Ovary (tissue), 9 donors: ENCODE measurements around the gene KCNIP1. TPM values are rescaled to one million over a fixed set of nuclear protein-coding genes. Genes with fewer than 3 reads are reported as not detected.

Experiments used
- DNase-seq, 5 donors: peaks; one replicate each; pipeline ENCODE4 v3.0.0-alpha.2; 2019 to 2020
- H3K27ac ChIP-seq, 2 donors: fragments of 200-600 bp; one replicate each; pipeline versions ENCODE4 v1.5.1 to v1.8.0; 2019 to 2022
- H3K27me3 ChIP-seq: fragments of 200-600 bp; one replicate; pipeline ENCODE4 v1.8.0; 2022
- H3K36me3 ChIP-seq: fragments of 200-600 bp; sonication (generic); one replicate; pipeline ENCODE4 v1.5.1; 2019
- H3K4me1 ChIP-seq: one replicate; pipeline ENCODE4 v1.8.1; 2013; ENCODE audit warnings: mild to moderate bottlenecking, moderate library complexity; ENCODE audit not compliant: insufficient read depth
- H3K4me3 ChIP-seq: fragments of 200-600 bp; sonication (generic); one replicate; pipeline ENCODE4 v1.5.1; 2017
- H3K9me3 ChIP-seq, 2 donors: fragments of 200-600 bp in 1 of 2; sonication (generic) in 1 of 2; one replicate each; pipeline versions ENCODE4 v1.5.1 to v1.8.1; 2013 to 2019; ENCODE audit warnings: mild to moderate bottlenecking in 1 of 2, moderate library complexity in 1 of 2
- EP300 ChIP-seq: sonication (generic); formaldehyde crosslinking; IDR thresholded peaks from one replicate; pipeline ENCODE4 v1.6.1; 2017; ENCODE audit warnings: antibody characterized with exemption
- POLR2A ChIP-seq: fragments of 450-650 bp; IDR thresholded peaks from one replicate; pipeline ENCODE4 v1.6.1; 2017; ENCODE audit warnings: antibody characterized with exemption, mild to moderate bottlenecking, moderate library complexity
- WGBS, 3 donors: extraction: QIAGEN DNeasy Blood & Tissue Kit in 1 of 3; methylation state at CpG; one replicate each; pipeline versions ENCODE4 v1.1.5 to v1.1.7; 2013 to 2017; 5-methylcytosine and 5-hydroxymethylcytosine counted together
- intact Hi-C, 4 donors: fragments of 100-400 bp; cut with DNase I; formaldehyde crosslinking; loops; one replicate each; pipeline versions ENCODE4 v1.11.0 to v1.15.1; 2022 to 2023
- polyA plus RNA-seq, 2 donors: library from polyadenylated mRNA; stranded (reverse); fragments of 200-250 nt in 1 of 2; fragments of 350-450 nt in 1 of 2; fragmentation: Illumina TruSeq in 1 of 2; extraction: RNeasy Lipid Tissue Mini Kit (QIAGEN cat#74804) in 1 of 2; gene quantifications; one replicate each; pipeline ENCODE4 v1.2.3, GENCODE V29; 2013 to 2014
- total RNA-seq, 7 donors: library from RNA; depleted of rRNA in 2 of 7; stranded (reverse); fragments of >200 nt in 2 of 7; fragmentation: NEBNext Ultra II Directional in 3 of 7; extraction: Animal tissue kit (Norgen Biotek cat#: 25700) in 3 of 7; gene quantifications; one replicate each; pipeline versions ENCODE4 v1.1.0 to v1.2.4, GENCODE V29; 2016 to 2023
- TF ChIP-seq, protein P1 (sequence below), 3 donors: fragments of 450-650 bp in 2 of 3; fragments of 200-600 bp in 1 of 3; IDR thresholded peaks; one replicate each; pipeline versions ENCODE4 v1.5.1 to v1.8.0; 2016 to 2022; ENCODE audit warnings: antibody characterized with exemption in 3 of 3, mild to moderate bottlenecking in 1 of 3
- donor health status: DM: no; HTN: no; CAD: no; lungs with moderate emphysema.
- donor health status: DM: no; HTN: no; CAD: no.
- donor health status: Bipolar disorder and iron deficiency.
- donor health status: DM: yes; HTN: yes; CAD: no.
- donor health status: DM: no; HTN: no; CAD: no.
- donor health status: DM: yes; HTN: yes; CAD: no.

KCNIP1 gene
- total and polyA plus RNA-seq, 9 donors: 0.20 to 2.2 (median 0.66) TPM

DNA sequence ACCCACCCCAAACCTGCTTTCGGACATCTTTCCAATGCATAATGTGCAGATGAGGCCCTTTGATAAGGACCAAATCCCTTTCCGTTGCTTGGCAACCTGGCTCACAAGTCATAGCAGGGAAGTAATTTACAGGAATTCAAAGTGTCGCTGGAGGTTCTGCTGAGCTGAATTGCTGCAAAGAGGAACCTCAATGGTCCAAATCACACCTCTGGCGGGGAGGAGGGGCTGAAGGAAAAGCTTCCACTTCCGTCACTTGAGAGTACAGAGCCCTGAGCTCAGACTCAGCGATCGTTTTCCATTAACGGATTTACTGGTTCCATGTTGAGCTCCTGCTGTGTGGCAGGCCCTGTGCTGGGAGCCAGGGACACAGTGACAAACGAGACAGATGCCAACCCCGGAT is 99.3 kb downstream of the KCNIP1 start:
- no peaks in the 10 kb centered on the region for H3K4me1 ChIP-seq
- H3K9me3 ChIP-seq: no peaks in the 10 kb centered on the region
- no peak overlapping the region for H3K4me3 ChIP-seq
- WGBS, 3 donors: 83 to 90% (median 87%) methylated on average over 10 of the region's 10 CpGs
- no peak overlapping the region for H3K27ac ChIP-seq
- DNase-seq: no peak
- H3K36me3 ChIP-seq: no peaks in the 10 kb centered on the region
- TF ChIP-seq, protein P1, sequence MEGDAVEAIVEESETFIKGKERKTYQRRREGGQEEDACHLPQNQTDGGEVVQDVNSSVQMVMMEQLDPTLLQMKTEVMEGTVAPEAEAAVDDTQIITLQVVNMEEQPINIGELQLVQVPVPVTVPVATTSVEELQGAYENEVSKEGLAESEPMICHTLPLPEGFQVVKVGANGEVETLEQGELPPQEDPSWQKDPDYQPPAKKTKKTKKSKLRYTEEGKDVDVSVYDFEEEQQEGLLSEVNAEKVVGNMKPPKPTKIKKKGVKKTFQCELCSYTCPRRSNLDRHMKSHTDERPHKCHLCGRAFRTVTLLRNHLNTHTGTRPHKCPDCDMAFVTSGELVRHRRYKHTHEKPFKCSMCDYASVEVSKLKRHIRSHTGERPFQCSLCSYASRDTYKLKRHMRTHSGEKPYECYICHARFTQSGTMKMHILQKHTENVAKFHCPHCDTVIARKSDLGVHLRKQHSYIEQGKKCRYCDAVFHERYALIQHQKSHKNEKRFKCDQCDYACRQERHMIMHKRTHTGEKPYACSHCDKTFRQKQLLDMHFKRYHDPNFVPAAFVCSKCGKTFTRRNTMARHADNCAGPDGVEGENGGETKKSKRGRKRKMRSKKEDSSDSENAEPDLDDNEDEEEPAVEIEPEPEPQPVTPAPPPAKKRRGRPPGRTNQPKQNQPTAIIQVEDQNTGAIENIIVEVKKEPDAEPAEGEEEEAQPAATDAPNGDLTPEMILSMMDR (IDR thresholded peaks at IDR 0.05): no peak
- TF ChIP-seq EP300 (no peak), POLR2A (no peak)
- H3K27me3 ChIP-seq: no peaks in the 10 kb centered on the region
- intact Hi-C loops: loop anchor here in 1 of 4 donors (2.0 kb wide), 2 partner anchors 30 to 52 kb away; no protein-coding TSS in a partner anchor

DNA sequence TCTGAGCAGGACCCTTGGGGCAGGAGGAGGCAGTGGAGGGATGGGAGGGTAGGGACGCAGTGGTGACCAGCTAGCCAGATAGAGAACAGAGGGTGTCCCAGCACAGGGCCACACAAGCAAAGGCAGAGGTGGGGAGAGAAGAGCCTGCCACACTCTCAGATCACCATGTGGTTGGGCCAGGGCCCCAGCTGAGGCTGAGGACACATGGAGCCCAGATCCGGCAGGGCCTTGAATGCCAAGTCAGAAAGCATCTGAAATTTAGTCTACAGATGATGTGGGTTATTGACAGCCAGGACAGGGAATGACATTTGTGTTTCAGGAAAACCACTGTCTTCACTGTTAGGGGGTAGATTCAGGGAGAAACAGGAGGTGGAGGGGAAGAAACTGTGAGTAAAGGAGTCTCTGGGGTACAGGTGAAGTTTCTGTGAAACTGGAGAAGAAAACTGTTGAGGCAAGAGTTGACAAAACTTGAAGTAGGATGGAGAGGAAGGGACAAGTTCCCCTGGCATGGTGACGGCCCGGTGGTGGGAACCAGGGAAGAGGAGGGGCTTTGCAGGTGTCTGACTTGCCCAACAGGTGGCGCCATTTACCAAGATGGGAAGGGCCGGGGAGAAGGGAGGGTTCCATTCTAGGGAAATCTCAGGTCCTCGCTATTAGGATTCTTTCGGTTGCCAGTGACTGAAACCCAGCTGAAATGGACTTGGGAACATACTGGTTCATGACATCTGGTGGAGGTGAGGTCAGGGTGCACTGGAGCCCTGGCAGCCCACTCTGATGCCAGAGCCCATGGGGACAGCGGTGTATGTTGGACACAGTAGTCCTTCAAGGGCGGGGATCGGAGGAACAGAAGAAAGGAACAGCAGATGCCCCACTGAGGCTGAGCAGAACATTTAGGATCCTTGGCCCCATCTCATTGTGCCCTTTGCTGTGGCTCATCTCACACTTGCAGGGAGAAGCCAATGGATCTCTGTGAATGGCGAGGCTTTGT is 100.1 kb downstream of the KCNIP1 start:
- Histone ChIP-seq H3K36me3 (no peaks in the 10 kb centered on the region), H3K27ac (no peak overlapping the region), H3K9me3 (no peaks in the 10 kb centered on the region), H3K27me3 (no peaks in the 10 kb centered on the region), H3K4me3 (no peak overlapping the region), H3K4me1 (no peaks in the 10 kb centered on the region)
- TF ChIP-seq POLR2A: no peak
- TF ChIP-seq, protein P1 (IDR thresholded peaks at IDR 0.05): peak in 2 of 3 donors; percentile 8 to 40
- WGBS, 3 donors: 49 to 55% (median 52%) methylated on average over 12 of the region's 12 CpGs
- peak; percentile 47 to 68 (median 59) for DNase-seq
- intact Hi-C loops: loop anchor here in 1 of 4 donors (2.0 kb wide), 2 partner anchors 29 to 53 kb away; no protein-coding TSS in a partner anchor

DNA sequence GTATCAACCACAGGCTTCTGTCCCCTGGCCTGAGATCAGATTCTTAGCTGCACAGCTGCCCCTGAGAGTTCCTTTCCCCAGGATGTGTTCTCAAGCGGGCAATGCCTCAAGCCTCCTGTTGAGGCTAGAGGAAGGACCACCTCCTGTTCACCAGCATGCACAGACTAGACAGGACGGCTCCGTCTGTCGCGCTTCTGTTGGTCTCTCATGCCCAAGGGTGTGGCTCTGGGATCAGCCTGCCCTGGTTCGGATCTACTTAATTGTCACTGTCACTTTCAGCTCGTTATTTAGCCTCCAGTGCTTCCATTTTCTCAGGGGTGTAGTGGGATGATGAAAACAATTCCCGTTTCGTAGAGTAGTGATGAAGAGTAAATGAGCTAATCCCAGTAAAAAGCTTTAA is 103.1 kb downstream of the KCNIP1 start:
- Histone ChIP-seq H3K36me3 (no peaks in the 10 kb centered on the region), H3K27ac (no peak overlapping the region), H3K4me1 (no peaks in the 10 kb centered on the region), H3K27me3 (no peaks in the 10 kb centered on the region), H3K9me3 (no peaks in the 10 kb centered on the region), H3K4me3 (no peak overlapping the region)
- DNase-seq: no peak
- TF ChIP-seq, protein P1 (IDR thresholded peaks at IDR 0.05): no peak
- TF ChIP-seq EP300 (no peak), POLR2A (no peak)
- intact Hi-C loops: no loop called here
- 81 to 89% (median 84%) methylated on average over 9 of the region's 9 CpGs for WGBS, 3 donors

DNA sequence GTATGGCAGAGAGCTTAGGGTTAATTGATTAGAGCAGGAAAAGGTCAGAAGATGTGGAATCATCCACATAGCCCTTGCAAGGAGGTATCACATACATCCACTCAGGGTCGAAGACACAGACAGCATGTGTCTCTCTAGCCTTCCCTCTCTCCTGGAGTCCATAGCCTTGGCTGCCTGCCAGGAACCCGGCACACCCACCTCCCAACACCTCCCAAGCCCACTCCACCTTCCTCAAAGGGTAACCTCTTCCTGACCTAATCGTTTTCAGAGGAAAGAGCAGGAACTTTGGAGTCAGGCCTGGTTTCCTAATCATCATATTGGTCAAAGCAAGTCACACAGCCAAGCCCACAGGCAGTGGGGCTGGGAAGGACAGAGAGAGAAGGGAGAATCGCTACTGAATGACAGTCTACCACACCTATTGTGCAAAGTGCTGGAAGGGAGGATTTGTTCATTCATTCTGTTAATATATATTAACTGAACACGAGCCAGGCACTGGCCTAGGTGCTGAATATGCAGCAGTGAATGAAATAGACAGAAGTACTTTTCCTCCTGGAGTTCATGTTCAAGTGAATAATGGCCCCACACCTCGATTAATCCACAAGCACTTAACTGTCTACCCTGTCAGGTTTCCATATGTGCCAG is 107.8 kb downstream of the KCNIP1 start:
- no peaks in the 10 kb centered on the region for H3K36me3 ChIP-seq
- TF ChIP-seq EP300 (no peak), POLR2A (no peak)
- TF ChIP-seq, protein P1 (IDR thresholded peaks at IDR 0.05): no peak
- 11 to 25% (median 18%) methylated on average over 6 of the region's 6 CpGs for WGBS, 3 donors
- DNase-seq: no peak
- no peak overlapping the region for H3K27ac ChIP-seq
- H3K4me1 ChIP-seq: peaks cover 1% of the 10 kb centered on the region
- intact Hi-C loops: no loop called here
- no peak overlapping the region for H3K4me3 ChIP-seq
- H3K9me3 ChIP-seq: no peaks in the 10 kb centered on the region
- H3K27me3 ChIP-seq: no peaks in the 10 kb centered on the region
